GM21381 (cell line): ENCODE measurements around the gene MMP15.
"Not testable (repeated sequence)": the region's sequence is repeated elsewhere in the genome, so short reads cannot be mapped to it uniquely, and the experiment has no call there.

ENCODE experiments used
- ATAC-seq: cut with Tn5 transposase; IDR thresholded peaks from one replicate; pipeline ENCODE4 v1.9.1; 2021; ENCODE audit warnings: mild to moderate bottlenecking, moderate library complexity; ENCODE audit not compliant: unreplicated experiment

Gene MMP15

DNA sequence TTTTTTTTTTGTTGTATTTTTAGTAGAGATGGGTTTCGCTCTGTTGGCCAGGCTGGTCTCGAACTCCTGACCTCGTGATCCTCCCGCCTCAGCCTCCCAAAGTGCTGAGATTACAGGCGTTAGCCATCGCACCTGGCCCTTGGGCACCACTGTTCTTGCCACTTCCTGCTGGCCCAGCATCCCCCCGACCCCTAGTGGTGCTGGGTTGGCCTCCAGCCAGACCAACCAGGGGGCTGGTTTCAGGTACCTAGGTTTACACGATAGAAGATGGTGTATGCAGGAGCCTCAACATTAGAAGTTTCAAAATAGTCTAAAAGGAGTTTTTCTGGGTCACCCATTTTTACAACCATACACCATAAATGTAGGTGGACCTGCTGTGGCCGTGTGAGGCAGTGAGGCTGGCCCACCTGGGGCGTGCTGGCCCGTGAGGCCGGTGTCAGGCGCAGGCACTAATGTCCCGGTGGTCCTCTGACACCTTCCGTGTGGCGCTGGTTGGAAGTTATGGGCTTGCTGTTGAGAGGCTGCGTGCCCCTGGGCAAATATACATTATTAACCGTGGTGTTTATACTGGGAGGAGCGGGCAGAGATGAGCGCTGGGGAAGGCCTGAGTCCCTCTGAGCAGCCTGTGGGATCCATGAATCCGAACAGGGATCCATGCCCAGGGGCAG is 60.2 kb downstream of the MMP15 start:
- no peak for ATAC-seq

GRCh38 chr16:58086381-58087208 is 61.0 kb downstream of the MMP15 start:
- no peak for ATAC-seq

DNA sequence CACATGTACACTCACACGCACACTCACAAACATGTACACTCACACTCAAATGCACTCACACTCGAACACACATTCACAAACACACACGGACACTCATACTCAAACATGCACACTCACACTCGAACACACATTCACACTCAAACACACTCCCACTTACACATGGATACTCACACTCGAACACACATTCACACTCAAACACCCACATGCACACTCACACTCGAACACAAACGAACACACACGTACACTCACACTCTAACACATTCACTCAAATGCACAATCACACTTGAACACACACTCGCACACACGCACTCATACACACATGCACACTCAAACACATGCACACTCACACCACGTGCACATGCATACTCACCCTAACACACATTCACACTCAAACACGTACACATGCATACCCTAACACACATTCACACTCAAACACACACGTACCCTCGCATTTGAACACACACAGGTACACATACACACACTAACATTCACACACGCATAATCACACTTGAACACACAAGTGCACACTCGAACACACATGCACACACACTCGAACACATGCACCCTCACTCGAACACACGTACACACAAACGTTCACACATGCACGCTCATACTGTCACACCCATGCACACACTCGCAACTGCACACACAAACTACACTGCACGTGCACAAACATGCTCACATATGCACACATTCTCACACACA is 61.8 kb downstream of the MMP15 start:
- ATAC-seq: no peak

DNA sequence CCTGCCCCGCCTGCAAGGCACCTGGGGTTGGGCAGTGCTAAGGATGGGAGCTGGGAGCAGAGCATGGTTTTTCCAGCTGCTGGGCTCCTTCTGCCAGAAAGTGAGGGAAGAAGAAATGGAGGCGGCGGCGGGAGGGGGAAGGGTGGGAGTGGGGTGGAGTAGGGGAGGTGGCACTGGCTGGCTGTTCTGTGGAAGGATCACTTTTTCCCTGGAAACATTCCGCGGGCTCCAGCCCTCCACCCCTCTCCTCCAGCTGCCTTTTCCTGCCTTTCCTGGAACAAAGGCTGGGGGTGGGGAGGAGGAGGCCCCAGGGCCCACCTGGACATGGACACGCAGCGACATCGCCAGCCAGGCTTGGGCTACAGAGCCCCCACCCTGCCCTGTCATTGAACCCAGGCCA is 62.5 kb downstream of the MMP15 start:
- no peak for ATAC-seq

DNA sequence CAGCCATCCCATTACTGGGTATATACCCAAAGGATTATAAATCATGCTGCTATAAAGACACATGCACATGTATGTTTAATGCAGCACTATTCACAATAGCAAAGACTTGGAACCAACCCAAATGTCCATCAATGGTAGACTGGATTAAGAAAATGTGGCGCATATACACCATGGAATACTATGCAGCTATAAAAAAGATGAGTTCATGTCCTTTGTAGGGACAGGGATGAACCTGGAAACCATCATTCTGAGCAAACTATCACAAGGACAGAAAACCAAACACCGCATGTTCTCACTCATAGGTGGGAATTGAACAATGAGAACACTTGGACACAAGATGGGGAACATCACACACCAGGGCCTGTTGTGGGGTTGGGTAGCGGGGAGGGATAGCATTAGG is 64.8 kb downstream of the MMP15 start:
- not testable (repeated sequence) for ATAC-seq

DNA sequence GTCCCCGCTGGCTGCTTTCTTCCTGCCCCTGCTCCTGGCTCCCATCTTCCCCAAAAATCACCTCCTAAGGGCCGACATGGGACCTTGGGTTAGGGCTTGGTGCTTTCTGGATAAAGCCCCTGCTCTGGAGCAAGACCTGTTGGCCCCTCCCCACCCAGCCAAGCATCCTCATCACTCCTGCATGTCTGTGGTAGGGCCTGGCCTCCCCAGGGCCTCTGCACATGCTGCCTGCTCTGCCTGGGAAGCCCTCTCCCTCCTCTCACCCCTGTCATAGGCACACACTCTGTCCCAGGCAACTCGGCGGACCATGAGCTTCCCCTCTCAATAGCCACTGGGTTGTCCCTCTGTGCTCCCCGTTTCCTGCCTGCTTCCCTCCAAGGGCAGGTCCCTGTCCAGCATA is 68.5 kb downstream of the MMP15 start:
- ATAC-seq: no peak

- ATAC-seq: no peak
Observed at GRCh38 chr16:58094791-58095574, 69.4 kb downstream of the MMP15 start.

GRCh38 chr16:58095575-58095960 is 70.0 kb downstream of the MMP15 start:
- not testable (repeated sequence) for ATAC-seq

GRCh38 chr16:58096249-58096648 is 70.7 kb downstream of the MMP15 start:
- ATAC-seq: no peak
